GM18526 (cell line): ENCODE data around the gene HOXD11.

Source experiments
- POLR2A ChIP-seq: IDR thresholded peaks from 3 replicates; pipeline ENCODE4 v1.6.1; 2011; ENCODE audit not compliant: insufficient read length; ENCODE audit errors: extremely low read depth

HOXD11 gene

DNA sequence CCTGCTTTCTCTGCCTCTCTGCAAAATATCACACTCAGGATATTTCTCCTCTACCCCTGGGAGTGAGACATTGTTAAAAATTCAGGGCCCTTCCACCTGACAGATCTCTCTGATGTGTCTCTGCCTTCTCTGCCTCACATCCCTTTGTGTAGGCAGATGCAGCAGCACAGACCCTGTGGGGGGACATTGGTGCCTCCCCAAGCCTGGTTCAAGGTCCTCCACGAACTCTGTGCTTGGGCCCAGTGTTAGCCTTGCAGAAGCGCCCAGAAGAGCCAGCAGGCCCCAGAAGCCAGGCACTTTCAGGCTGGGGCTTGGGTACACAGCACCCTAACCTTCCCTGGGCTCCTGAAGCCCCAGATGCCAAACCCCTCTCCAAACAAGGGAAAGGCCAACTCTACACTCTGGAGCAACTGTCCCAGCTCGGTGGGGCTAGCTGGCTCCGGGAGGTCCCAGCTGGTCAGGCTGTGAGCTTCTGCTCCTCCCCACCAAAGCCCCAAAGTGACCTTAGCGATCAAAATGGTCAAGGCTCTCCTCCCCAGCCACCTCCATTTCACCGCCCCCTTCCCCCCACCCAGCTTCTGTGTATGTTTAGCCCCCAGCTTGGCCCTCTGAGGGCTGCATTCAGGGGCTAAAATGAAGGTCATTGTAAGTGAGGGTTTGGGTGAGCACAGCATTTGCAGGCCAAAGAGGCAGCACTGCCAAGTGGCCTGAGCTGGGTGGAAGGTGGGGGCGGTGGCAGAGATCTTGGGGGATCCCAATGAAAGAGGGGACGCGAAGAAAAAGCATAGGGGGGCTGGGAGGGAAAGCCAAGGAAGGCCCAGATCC, 18.1 kb downstream of the HOXD11 start:
- TF ChIP-seq POLR2A: no peak

DNA sequence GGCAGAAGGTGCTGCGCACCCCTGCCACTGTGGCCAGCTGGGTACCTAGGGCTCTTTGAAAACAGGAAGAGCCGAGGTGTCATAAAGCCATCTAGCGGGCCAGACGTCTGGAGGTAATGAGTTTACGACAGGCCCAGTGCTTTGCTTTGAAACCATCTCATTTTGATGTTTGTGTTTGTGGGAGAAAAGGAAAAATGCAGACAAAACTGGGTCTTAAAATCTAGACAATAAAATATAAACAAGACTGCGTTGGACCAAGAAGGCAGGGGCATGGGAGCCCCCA, 18.6 kb downstream of the HOXD11 start:
- TF ChIP-seq POLR2A: no peak

DNA sequence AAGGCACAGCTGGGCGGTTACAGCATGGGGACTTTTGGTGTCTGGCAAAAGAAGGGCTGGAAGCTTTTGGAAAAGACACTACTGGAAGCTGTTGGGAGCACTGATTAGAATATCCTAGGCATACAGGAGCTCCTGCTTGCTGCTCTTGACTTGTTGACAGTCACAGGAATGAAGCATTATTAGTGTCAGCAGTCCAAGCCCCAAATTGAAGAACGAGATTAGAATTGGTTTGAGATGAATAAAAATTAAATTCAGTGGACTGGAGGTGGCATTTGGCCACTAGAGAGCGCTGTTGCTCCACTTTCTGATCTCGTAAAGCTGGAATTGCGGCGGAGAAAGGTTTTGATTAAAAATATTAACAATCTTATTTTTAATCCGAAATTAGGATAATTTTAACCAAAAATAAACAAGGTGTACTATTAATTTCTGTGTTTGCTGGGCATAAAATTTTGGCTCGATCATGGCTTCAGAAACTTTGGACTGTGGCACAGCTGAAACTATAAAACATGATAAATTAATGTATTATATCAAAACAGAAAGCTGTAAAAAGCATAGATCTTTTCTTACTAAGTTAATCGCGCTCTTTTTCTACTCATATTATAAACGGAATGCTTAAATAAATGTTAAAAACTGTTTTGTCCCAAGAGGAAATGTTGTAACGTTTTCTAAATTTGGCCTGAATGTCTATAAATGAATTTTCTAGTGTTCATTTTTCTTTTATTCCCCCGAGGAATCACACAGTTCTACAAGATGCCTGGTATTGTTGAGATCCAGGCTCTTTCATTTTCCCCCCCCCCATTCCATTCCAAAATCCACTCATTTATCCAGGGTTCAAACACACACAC, 20.1 kb downstream of the HOXD11 start:
- no peak for TF ChIP-seq POLR2A

DNA sequence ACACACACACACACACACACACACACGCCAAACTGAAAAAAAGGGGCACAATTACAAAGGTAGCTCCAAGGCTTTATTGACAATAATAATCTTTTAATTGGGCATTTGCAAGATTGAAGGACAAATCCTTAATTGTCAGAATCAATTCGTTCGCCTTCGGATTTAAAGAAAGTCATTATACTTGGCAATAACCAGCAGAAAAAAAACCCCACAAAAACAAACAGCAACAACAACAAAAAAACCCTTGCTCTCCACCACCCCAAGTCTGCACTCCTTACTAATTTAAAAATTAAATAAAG, 20.6 kb downstream of the HOXD11 start:
- no peak for TF ChIP-seq POLR2A

DNA sequence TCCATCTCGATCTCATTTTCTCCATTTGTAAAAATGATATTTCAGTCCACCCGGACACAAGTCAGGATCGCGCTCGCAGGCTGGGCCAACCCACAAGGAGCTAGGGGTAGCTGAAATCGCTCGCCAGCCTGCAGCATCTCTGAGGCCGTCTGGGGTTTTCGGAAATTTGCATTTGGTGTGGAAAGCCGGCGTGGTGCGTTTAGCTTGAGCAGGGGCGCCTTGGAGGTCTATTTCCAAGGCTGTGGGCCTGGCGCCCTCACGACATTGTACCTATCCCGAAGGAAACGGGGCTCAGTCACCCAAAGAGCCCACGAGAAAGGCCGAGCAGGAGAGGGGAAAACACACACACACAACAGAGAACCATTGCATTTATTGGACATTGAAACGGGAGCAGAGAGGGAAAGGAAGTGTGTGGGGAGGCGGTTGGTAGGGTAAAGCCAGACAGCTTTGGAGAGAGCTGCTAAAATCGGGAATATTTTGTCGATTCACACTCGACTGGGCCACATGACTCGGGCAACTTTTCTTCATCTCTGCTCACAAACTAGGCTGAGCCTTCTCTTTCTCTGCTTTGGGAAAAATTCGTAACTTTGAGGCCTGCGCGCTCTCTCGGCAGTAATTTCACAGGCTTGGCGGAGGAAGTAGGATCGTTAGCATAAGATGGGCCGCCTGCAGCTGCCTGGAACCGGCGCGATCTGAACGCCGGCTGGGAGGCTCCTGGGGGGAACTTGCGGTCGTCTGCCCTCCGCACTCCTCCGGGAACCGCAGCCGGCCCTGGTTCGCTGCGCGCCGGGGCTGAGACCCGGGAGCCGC, 21.3 kb downstream of the HOXD11 start:
- TF ChIP-seq POLR2A: no peak

DNA sequence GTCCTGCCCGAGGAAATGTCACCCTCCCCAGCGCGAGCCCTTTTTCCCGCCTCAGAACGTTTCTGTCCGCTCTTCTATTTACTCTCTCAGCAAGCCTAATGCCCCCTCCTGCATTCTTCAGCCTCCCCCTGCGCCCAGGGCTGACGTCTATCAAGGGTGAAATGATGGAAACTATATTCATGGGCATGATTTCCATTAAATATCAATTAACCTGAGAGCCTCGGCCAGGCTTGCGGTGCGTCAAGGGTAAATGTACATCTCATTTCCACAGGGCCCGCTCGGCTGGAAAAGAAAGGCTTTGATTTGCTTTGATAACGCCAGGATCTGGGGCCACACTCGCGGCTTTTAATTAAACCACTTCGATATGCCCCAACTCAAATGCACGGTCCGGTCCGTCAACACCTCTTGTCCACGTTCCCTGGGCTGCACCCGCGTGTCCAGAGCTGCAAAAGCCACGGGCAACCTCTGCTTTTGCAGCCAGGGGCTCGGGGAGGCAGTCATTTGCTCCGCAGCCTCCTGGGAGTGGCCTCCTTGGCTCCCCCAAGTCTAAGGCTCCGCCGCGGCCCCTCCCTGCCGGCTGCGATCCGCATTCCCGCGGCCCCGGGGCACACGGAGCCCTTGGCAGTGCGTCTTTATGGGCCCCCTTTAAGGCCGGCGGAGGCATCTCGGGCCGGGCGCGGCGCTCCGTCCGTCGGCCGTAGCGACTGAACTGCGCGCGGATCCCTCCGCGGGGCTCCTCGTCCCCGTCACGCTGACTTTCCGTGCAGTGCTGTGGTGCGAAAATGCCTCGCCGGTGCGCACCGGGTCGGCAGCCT, 22.1 kb downstream of the HOXD11 start, which contains the start of gene HOXD8:
Gene HOXD8 (plus strand): TSS at position 724 of the 815 bp plus-strand sequence. CDS start 662 bp downstream, outside the sequence.
- TF ChIP-seq POLR2A: no peak

DNA sequence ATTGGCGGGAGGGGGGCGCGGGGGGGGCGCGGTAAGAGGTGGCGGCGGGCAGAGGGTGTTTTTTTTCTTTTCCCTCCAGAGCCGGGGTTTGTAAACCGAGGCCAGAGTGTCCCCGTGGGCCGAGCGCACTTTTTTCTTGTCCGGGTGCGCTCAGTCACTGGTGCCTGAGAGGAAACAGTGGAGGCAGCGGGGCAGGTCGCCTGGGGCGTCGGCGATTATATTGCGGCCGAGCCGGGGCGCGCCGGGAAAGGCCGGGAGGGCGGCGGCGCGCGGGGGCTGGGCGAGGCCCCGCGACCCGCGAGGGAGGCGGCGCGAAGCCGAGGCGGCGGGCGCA, 22.7 kb downstream of the HOXD11 start:
- no peak for TF ChIP-seq POLR2A

DNA sequence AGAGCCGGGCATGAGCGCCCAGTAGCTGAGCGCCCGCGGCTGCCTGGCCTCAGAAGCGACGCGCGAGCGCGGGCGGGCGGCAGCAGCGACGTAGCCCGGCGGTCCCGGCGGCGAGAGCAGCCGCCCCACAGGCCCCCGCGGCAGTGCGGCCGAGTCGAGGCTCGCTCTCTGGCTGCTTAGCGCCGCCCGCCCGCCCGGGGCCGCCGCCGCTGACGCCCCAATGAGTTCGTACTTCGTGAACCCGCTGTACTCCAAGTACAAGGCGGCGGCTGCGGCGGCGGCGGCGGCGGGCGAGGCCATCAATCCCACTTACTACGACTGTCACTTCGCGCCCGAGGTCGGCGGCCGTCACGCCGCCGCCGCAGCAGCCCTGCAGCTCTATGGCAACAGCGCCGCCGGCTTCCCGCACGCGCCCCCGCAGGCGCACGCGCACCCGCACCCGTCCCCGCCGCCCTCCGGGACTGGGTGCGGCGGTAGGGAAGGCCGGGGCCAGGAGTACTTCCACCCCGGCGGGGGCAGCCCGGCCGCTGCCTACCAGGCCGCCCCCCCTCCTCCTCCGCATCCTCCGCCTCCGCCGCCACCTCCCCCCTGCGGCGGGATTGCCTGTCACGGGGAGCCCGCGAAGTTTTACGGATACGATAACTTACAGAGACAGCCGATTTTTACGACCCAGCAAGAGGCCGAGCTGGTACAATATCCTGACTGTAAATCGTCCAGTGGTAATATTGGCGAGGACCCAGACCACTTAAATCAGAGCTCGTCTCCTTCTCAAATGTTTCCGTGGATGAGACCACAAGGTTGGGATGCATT, 23.3 kb downstream of the HOXD11 start:
- no peak for TF ChIP-seq POLR2A

DNA sequence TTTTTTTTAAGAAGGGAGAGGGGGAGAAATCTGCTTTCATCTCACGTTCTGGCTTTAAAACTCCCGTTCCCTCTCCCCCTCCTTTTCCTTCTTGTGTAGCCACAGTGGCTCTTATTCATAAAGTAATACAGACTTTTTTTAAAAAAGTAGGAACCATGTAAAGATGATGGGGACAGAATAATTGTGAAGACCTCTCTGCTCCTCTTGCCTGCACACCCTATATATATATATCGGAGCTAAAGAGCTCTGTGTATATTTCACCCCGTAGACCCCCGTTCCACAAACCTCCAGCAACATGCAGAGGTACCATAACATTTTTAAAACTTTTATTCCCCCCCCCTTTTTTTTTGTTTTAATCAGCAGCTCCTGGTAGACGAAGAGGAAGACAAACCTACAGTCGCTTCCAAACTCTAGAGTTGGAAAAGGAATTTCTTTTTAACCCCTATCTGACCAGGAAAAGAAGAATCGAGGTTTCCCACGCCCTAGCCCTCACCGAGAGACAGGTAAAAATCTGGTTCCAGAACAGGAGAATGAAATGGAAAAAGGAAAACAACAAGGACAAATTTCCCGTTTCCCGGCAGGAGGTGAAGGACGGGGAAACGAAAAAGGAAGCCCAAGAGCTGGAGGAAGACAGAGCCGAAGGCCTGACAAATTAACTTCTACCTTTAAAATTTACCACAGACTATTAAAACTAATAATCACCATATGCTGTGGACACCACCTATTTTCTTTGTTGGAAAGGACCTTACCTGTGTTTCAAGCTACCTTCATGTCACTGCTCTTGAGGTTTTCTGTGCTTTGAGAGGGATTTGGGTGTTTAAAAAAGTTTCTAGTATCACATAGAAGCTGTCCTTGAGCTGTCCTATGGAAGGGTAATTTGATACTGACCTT, 24.1 kb downstream of the HOXD11 start:
- TF ChIP-seq POLR2A: no peak

DNA sequence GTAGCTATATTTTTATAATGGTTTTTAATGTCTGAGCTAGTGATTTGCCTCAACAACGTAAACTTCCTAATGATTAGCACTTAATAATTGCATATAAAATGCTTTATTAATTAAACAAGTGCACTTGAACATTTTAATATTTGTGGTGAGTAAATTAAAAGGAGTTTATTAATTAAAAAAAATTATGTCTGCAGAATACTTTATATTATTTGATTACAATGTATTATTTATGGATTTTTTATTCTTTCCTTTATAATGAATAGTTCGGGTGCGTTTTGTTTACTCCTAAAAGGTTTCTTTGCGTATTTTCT, 24.7 kb downstream of the HOXD11 start:
- no peak for TF ChIP-seq POLR2A

DNA sequence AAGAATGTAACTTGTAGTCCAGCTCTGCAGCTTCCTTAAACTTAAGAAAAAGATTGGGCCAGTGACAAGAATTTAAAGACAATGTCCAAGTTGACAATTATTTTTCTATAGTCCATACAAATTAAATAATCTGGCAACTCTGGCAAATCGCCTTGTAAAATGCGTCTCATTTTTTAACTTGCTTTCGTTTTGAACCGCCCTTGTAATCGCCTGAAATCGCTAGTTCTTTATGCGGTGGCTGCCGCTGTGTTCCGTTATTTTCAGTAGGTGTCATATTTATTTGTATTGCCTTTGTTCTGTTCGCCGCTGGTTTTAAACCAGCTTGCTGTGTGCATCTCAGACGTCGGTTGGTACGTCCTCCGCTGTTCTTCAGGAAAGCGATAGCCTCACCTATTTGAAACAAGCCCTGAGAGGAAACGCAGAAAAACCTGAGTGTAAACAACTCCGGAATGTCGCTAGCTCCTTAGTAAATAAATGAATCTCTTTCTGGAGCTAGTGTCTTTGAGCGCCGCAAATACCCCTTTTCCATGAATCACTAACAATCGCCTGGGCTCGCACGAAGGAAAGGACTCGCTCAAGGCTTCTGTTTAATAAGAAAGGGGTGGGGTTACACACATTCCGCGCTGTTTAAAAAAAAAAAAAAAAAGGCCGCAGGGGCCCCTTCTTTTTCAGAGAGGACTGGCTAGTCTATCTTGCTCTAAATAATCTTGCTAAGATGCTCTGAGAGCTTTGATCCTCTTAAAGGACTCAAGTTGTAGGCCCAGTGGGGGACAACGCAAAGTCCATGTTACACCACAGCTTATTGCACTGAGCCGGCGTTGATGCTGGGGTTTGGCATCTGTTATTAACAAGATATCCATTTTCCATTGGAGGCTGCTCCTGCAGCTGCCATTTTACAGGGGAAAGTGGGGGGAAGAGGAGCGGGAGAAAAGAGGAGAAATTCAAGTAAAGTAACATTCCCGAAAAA, 25.4 kb downstream of the HOXD11 start:
- no peak for TF ChIP-seq POLR2A

DNA sequence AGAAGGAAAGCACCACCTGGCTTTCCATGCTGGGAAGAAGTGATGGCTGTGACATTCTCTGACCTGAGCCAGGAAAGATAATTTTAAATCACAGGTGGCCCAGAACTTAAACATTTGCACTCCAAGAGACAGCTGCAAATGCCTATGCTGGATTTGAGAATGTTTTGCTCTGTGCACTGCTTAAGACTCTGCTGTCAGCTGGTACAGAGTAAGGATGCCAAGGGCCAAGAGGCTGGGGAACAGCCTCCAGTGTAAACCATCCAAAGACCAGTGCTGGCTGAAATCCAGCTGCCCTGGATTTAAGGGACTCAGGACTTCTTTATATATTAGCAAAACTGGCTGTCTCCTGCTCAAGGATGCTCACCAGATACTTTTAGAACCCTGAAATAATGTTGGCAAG, 26.3 kb downstream of the HOXD11 start:
- no peak for TF ChIP-seq POLR2A

DNA sequence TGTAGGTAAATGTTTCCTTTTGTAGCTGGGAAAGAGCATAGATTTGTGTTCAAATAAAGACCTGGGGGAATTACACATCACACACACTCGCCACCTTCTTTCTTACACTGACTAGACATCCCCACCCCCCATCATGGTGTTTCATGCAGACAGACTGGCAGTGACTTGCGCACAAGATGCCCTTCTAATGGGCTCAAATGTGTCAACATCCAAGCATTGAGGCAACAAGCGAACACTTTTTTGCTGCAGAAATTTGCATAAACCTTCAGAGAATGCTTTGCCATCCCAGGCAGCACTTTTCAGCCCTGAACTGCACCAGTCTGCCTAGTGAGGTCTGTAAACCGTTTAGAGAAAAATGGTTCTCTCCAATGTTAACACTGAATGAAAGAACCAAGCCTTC, 27.0 kb downstream of the HOXD11 start:
- TF ChIP-seq POLR2A: no peak

DNA sequence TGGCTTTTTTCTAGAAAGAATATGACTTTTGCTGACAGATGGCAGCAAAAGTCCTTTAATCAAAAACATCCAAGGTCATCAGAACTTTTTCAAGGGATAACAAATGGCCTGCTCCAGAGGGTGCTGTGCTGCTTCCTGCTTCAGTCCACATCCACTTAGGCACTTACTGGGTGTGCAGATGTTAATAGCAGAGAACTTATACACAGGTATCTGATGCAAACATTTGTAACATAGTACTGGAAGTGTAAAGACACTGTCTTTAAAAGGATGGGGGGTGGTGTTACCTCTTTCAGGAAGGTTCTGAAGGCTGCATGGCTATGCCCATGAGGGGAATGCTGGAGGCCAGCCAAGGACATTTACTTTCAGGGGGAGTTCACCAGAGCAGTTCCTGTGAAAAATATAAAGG, 28.0 kb downstream of the HOXD11 start:
- TF ChIP-seq POLR2A: no peak
